ENCODE data around the gene ZNF697. TPM values are rescaled to one million over a fixed set of nuclear protein-coding genes. Genes with fewer than 3 reads are reported as not detected.

The ZNF697 gene
- total RNA-seq, 1 experiment from 2014 or later: 18.0 TPM

GRCh38 chr1:119655154-119655553 lies 7.1 kb upstream of the ZNF697 start:
- ATAC-seq (no peak), DNase-seq (ENCODE audit: low spot score) (no peak)
- ChIA-PET POLR2A (interaction anchor here (1.1 kb wide), 1 partner anchor 32 kb away, joined by 4 read pairs; no protein-coding TSS in a partner anchor), CTCF (interaction anchor here (0.8 to 2.1 kb wide), 2 partner anchors 33 to 44 kb away, joined by 3 to 6 read pairs; no protein-coding TSS in a partner anchor)
- Mint-ChIP-seq H3K36me3 (no peaks in the 10 kb centered on the region), H3K27me3 (ENCODE audit: low read depth) (peaks cover 7% of the 10 kb centered on the region), H3K4me3 (no peak overlapping the region), H3K9me3 (no peaks in the 10 kb centered on the region), H3K27ac (no peak overlapping the region), H3K4me1 (peaks cover 44% of the 10 kb centered on the region)
- TF ChIP-seq PREB (CRISPR knock-in tag; IDR thresholded peaks at IDR 0.05; ENCODE audit: borderline replicate concordance) (no peak), NR3C1 (CRISPR knock-in tag; conservative IDR thresholded peaks at IDR 0.05; ENCODE audit: low read depth) (no peak), ELF4 (CRISPR knock-in tag; IDR thresholded peaks at IDR 0.05; ENCODE audit: low read depth) (no peak), OVOL2 (CRISPR knock-in tag; IDR thresholded peaks at IDR 0.05; ENCODE audit: borderline replicate concordance) (no peak), SP1 (CRISPR knock-in tag; conservative IDR thresholded peaks at IDR 0.05) (no peak)
- TF ChIP-seq, protein P1, sequence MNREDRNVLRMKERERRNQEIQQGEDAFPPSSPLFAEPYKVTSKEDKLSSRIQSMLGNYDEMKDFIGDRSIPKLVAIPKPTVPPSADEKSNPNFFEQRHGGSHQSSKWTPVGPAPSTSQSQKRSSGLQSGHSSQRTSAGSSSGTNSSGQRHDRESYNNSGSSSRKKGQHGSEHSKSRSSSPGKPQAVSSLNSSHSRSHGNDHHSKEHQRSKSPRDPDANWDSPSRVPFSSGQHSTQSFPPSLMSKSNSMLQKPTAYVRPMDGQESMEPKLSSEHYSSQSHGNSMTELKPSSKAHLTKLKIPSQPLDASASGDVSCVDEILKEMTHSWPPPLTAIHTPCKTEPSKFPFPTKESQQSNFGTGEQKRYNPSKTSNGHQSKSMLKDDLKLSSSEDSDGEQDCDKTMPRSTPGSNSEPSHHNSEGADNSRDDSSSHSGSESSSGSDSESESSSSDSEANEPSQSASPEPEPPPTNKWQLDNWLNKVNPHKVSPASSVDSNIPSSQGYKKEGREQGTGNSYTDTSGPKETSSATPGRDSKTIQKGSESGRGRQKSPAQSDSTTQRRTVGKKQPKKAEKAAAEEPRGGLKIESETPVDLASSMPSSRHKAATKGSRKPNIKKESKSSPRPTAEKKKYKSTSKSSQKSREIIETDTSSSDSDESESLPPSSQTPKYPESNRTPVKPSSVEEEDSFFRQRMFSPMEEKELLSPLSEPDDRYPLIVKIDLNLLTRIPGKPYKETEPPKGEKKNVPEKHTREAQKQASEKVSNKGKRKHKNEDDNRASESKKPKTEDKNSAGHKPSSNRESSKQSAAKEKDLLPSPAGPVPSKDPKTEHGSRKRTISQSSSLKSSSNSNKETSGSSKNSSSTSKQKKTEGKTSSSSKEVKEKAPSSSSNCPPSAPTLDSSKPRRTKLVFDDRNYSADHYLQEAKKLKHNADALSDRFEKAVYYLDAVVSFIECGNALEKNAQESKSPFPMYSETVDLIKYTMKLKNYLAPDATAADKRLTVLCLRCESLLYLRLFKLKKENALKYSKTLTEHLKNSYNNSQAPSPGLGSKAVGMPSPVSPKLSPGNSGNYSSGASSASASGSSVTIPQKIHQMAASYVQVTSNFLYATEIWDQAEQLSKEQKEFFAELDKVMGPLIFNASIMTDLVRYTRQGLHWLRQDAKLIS (CRISPR knock-in tag; IDR thresholded peaks at IDR 0.05; ENCODE audit: borderline replicate concordance): no peak

DNA sequence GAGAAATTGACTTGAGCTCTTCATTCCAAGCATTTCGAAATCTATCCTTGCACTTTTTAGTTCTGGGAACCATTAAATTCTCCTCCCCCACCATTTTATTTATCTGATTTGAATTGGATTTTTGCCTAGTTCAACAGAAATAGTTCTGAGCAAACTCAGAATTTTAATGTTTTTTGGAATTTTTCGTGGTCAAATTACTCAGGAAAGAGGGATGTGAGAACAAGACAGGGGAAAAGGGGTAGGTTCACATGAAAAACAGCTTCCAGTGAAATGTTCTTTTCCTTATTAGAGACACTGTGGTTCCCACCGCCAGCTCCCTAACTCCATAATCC lies 5.7 kb upstream of the ZNF697 start:
- CTCF ChIA-PET: interaction anchor here (2.1 kb wide), 1 partner anchor 43 kb away, joined by 6 read pairs; no protein-coding TSS in a partner anchor
- H3K27me3 Mint-ChIP-seq (ENCODE audit: low read depth): peaks cover 13% of the 10 kb centered on the region

DNA sequence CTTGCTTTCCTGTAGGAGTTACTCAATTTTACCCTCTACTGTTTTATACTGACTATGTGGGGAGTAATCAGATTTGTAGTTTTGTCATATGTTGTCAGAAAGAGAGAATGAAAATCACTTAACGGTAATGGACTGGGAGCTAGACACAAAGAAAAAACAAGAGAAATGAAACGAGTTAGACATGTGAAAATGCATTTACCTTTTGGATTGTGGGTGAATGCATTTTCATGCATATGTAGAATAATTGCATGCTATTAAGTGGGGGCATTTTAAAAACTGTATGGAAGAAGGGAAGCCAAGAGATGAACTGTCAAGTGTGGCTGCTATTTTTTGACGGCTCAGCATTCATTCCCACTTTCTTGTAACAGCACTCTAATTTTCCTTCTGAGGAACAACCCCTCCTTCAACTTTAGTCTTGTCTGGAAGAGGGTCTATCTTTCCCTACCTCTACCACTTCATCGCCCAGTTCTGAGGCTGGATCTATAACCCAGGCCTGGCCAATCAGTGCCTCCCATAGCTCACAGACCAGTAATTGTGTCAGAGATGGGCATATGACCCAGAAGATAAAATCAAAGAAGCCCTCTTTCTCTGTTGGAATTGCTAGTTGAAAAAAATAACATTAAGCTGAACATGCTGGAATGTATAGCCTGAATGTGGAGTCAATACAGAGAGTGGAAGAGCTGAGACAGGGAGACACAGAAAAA lies 5.2 kb upstream of the ZNF697 start:
- peaks cover 42% of the 10 kb centered on the region for H3K4me1 Mint-ChIP-seq
- no peak for DNase-seq (ENCODE audit: low spot score)
- ChIA-PET POLR2A (no interaction called here), CTCF (interaction anchor here (0.6 kb wide), 1 partner anchor 109 kb away, joined by 4 read pairs; no protein-coding TSS in a partner anchor)
- no peaks in the 10 kb centered on the region for H3K9me3 Mint-ChIP-seq
- no peaks in the 10 kb centered on the region for H3K36me3 Mint-ChIP-seq
- H3K4me3 Mint-ChIP-seq: no peak overlapping the region
- TF ChIP-seq, protein P2, sequence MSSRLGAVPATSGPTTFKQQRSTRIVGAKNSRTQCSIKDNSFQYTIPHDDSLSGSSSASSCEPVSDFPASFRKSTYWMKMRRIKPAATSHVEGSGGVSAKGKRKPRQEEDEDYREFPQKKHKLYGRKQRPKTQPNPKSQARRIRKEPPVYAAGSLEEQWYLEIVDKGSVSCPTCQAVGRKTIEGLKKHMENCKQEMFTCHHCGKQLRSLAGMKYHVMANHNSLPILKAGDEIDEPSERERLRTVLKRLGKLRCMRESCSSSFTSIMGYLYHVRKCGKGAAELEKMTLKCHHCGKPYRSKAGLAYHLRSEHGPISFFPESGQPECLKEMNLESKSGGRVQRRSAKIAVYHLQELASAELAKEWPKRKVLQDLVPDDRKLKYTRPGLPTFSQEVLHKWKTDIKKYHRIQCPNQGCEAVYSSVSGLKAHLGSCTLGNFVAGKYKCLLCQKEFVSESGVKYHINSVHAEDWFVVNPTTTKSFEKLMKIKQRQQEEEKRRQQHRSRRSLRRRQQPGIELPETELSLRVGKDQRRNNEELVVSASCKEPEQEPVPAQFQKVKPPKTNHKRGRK (CRISPR knock-in tag; IDR thresholded peaks at IDR 0.05; ENCODE audit: borderline replicate concordance): no peak
- TF ChIP-seq, protein P3, sequence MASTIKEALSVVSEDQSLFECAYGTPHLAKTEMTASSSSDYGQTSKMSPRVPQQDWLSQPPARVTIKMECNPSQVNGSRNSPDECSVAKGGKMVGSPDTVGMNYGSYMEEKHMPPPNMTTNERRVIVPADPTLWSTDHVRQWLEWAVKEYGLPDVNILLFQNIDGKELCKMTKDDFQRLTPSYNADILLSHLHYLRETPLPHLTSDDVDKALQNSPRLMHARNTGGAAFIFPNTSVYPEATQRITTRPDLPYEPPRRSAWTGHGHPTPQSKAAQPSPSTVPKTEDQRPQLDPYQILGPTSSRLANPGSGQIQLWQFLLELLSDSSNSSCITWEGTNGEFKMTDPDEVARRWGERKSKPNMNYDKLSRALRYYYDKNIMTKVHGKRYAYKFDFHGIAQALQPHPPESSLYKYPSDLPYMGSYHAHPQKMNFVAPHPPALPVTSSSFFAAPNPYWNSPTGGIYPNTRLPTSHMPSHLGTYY (CRISPR knock-in tag; IDR thresholded peaks at IDR 0.05): no peak
- no peak for TF ChIP-seq ZNF138 (CRISPR knock-in tag; conservative IDR thresholded peaks at IDR 0.05)
- no peak for TF ChIP-seq PREB (CRISPR knock-in tag; IDR thresholded peaks at IDR 0.05; ENCODE audit: borderline replicate concordance)
- no peak for TF ChIP-seq E2F5 (CRISPR knock-in tag; IDR thresholded peaks at IDR 0.05)
- no peak for TF ChIP-seq ATF6 (CRISPR knock-in tag; IDR thresholded peaks at IDR 0.05)
- H3K27ac Mint-ChIP-seq: no peak overlapping the region
- H3K27me3 Mint-ChIP-seq (ENCODE audit: low read depth): peaks cover 15% of the 10 kb centered on the region
- ATAC-seq: no peak

More for the DNA sequence above, 5.7 kb upstream of the ZNF697 start:
- DNase-seq (ENCODE audit: low spot score) (no peak), ATAC-seq (no peak)
- POLR2A ChIA-PET: no interaction called here
- Mint-ChIP-seq H3K9me3 (no peaks in the 10 kb centered on the region), H3K36me3 (no peaks in the 10 kb centered on the region), H3K4me1 (peaks cover 41% of the 10 kb centered on the region), H3K27ac (no peak overlapping the region), H3K4me3 (no peak overlapping the region)
- TF ChIP-seq, protein P4, sequence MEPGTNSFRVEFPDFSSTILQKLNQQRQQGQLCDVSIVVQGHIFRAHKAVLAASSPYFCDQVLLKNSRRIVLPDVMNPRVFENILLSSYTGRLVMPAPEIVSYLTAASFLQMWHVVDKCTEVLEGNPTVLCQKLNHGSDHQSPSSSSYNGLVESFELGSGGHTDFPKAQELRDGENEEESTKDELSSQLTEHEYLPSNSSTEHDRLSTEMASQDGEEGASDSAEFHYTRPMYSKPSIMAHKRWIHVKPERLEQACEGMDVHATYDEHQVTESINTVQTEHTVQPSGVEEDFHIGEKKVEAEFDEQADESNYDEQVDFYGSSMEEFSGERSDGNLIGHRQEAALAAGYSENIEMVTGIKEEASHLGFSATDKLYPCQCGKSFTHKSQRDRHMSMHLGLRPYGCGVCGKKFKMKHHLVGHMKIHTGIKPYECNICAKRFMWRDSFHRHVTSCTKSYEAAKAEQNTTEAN (CRISPR knock-in tag; IDR thresholded peaks at IDR 0.05): no peak
- no peak for TF ChIP-seq FOXP1 (CRISPR knock-in tag; IDR thresholded peaks at IDR 0.05; ENCODE audit: borderline replicate concordance)
- TF ChIP-seq, protein P5, sequence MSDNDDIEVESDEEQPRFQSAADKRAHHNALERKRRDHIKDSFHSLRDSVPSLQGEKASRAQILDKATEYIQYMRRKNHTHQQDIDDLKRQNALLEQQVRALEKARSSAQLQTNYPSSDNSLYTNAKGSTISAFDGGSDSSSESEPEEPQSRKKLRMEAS (CRISPR knock-in tag; IDR thresholded peaks at IDR 0.05): no peak
- no peak for TF ChIP-seq KAT7 (CRISPR knock-in tag; IDR thresholded peaks at IDR 0.05; ENCODE audit: borderline replicate concordance)
- no peak for TF ChIP-seq EMX1 (CRISPR knock-in tag; IDR thresholded peaks at IDR 0.05)
